ENCODE measurements around the gene MRPS16. TPM values are rescaled to one million over a fixed set of nuclear protein-coding genes. Genes with fewer than 3 reads are reported as not detected.

MRPS16 gene
- total and polyA plus RNA-seq, 2 experiments from 2014 or later = 57.2 to 109 TPM

DNA sequence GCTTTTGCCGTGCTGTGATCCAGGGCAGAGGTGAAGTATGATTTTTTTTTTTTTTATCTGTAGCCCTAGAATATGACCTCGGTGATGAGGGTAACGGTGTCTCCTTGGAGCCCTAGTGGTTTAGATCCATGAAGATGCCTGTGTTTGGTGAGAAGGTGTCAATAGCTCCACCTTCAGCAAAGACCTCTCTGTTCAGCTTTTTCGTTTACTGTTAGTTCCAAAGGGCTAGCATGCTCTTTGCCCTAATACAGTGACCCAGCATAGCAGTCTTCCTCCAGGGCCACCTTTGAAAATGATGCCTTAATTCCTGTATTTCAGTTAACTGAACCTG is 746 bp upstream of the MRPS16 start:
- Histone ChIP-seq H3K27ac (peak overlapping the region; percentile 89), H4K20me1 (ENCODE audit: insufficient read depth) (no peaks in the 10 kb centered on the region), H3K4me1 (ENCODE audit: insufficient read depth) (peaks cover 13% of the 10 kb centered on the region; the same call in 1 of the 2 replicates), H3K9me3 (ENCODE audit: low read depth) (no peaks in the 10 kb centered on the region), H2AFZ (peak overlapping the region; percentile 88), H3K27me3 (replicated peaks; ENCODE audit: insufficient read depth) (no peaks in the 10 kb centered on the region), H3K36me3 (ENCODE audit: low read depth) (no peaks in the 10 kb centered on the region; the same call in 1 of the 2 replicates), H3K4me3 (peak overlapping the region; percentile 96), H3K9me2 (ENCODE audit: insufficient read depth) (no peaks in the 10 kb centered on the region), H3K9ac (peak overlapping the region; percentile 98), H3K4me2 (ENCODE audit: unreplicated experiment) (peak overlapping the region; percentile 92), H3K79me2 (ENCODE audit: insufficient read depth) (peaks cover 60% of the 10 kb centered on the region), H3F3A (ENCODE audit: insufficient read depth) (peaks cover 4% of the 10 kb centered on the region; the same call in 1 of the 2 replicates)
- in situ Hi-C loops (cut with MboI) = no loop called here
- WGBS, 2 experiments (ENCODE audit: low coverage in 1 of 2, low lambda C conversion rate in 2 of 2, missing lambda C conversion rate in 2 of 2) = 0 to 5% methylated on average over 4 of the region's 4 CpGs
- peak; percentile 38 for DNase-seq
- TF ChIP-seq EZH2 (IDR thresholded peaks at IDR 0.05; ENCODE audit: insufficient read depth, poor library complexity, severe bottlenecking) = no peak
- no peak for TF ChIP-seq EZH2phosphoT487 (IDR thresholded peaks at IDR 0.05; ENCODE audit: insufficient read depth, low read depth)

GRCh38 chr10:73251683-73252444 is 580 bp downstream of the MRPS16 start:
- WGBS, 2 experiments (ENCODE audit: low coverage in 1 of 2, low lambda C conversion rate in 2 of 2, missing lambda C conversion rate in 2 of 2) = 7% methylated on average over 22 to 23 of the region's 23 CpGs
- peaks cover 18% of the 10 kb centered on the region; the same call in 1 of the 2 replicates for H3K4me1 ChIP-seq (ENCODE audit: insufficient read depth)
- H3F3A ChIP-seq (ENCODE audit: insufficient read depth) = peaks cover 12% of the 10 kb centered on the region; the same call in 1 of the 2 replicates
- H3K4me2 ChIP-seq (ENCODE audit: unreplicated experiment) = peak overlapping the region; percentile 99
- H4K20me1 ChIP-seq (ENCODE audit: insufficient read depth) = no peaks in the 10 kb centered on the region
- TF ChIP-seq EZH2phosphoT487 (IDR thresholded peaks at IDR 0.05; ENCODE audit: insufficient read depth, low read depth) = no peak
- TF ChIP-seq EZH2 (IDR thresholded peaks at IDR 0.05; ENCODE audit: insufficient read depth, poor library complexity, severe bottlenecking) = no peak
- peak; percentile 95 for DNase-seq
- no peaks in the 10 kb centered on the region for H3K9me3 ChIP-seq (ENCODE audit: low read depth)
- H2AFZ ChIP-seq = peak overlapping the region; percentile 88
- H3K36me3 ChIP-seq (ENCODE audit: low read depth) = no peaks in the 10 kb centered on the region; the same call in 1 of the 2 replicates
- no peaks in the 10 kb centered on the region for H3K27me3 ChIP-seq (replicated peaks; ENCODE audit: insufficient read depth)
- H3K9ac ChIP-seq = peak overlapping the region; percentile 98
- peak overlapping the region; percentile 89 for H3K27ac ChIP-seq
- peaks cover 68% of the 10 kb centered on the region for H3K79me2 ChIP-seq (ENCODE audit: insufficient read depth)
- in situ Hi-C loops (cut with MboI) = no loop called here
- no peaks in the 10 kb centered on the region for H3K9me2 ChIP-seq (ENCODE audit: insufficient read depth)
- peak overlapping the region; percentile 96 for H3K4me3 ChIP-seq

GRCh38 chr10:73248259-73248724 is 4.2 kb downstream of the MRPS16 start:
- no peak overlapping the region for H3K9ac ChIP-seq

DNA sequence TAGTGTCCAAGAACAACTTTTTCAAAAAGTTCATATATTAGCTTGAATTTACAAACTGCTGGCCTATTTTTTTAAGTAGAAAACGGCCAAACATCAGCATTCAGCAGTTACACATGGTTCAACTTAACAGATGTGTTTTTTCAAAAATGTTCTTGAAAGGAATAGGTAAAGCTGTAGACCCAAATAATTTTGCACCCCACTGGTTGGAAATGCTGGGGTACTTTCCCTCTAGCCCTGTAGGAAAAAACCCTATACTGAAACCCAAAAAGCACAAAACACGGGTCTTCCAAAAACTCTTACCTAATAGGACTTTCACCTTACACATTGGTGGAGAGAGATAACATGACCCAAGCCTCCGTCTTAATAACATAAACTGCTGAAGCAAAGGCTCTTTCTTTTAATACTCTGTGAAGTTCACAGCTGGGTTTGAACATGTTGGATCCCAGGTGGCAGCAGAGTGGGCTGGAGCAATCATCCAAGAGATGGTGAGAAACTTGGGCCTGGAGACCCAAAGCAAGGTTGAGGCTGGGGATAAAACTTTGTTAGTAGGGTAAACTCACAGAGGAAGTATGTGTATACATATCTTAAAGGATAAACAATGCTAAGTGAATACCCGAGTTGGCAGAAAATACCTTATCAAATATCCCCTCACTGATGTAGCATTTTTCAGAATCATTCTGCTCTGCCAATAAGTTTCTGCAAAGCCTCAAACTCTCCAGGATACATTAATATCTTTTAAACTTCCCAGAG is 4.8 kb downstream of the MRPS16 start:
- H2AFZ ChIP-seq = peak overlapping the region; percentile 77
- H3K36me3 ChIP-seq (ENCODE audit: low read depth) = peaks cover 10% of the 10 kb centered on the region

More at GRCh38 chr10:73248259-73248724, 4.2 kb downstream of the MRPS16 start:
- H3K36me3 ChIP-seq (ENCODE audit: low read depth) = peaks cover 8% of the 10 kb centered on the region
- no peaks in the 10 kb centered on the region for H3K27me3 ChIP-seq (replicated peaks; ENCODE audit: insufficient read depth)
- TF ChIP-seq EZH2phosphoT487 (IDR thresholded peaks at IDR 0.05; ENCODE audit: insufficient read depth, low read depth) (no peak), EZH2 (IDR thresholded peaks at IDR 0.05; ENCODE audit: insufficient read depth, poor library complexity, severe bottlenecking) (no peak)
- H3K27ac ChIP-seq = 0 out of 2 replicates have a peak overlapping the region, but pooled peaks have one; percentile 64
- H3K4me1 ChIP-seq (ENCODE audit: insufficient read depth) = peaks cover 29% of the 10 kb centered on the region
- no peaks in the 10 kb centered on the region for H4K20me1 ChIP-seq (ENCODE audit: insufficient read depth)
- H3F3A ChIP-seq (ENCODE audit: insufficient read depth) = peaks cover 18% of the 10 kb centered on the region; the same call in 1 of the 2 replicates
- no peak for DNase-seq
- no peak overlapping the region; the same call in 1 of the 2 replicates for H2AFZ ChIP-seq
- in situ Hi-C loops (cut with MboI) = no loop called here
- no peaks in the 10 kb centered on the region for H3K9me3 ChIP-seq (ENCODE audit: low read depth)
- H3K9me2 ChIP-seq (ENCODE audit: insufficient read depth) = no peaks in the 10 kb centered on the region
- WGBS, 2 experiments (ENCODE audit: low coverage in 1 of 2, low lambda C conversion rate in 2 of 2, missing lambda C conversion rate in 2 of 2) = 77 to 78% methylated on average over 5 of the region's 5 CpGs
- H3K4me3 ChIP-seq = no peak overlapping the region
- peaks cover 87% of the 10 kb centered on the region for H3K79me2 ChIP-seq (ENCODE audit: insufficient read depth)
- peak overlapping the region; percentile 85 for H3K4me2 ChIP-seq (ENCODE audit: unreplicated experiment)

More for the DNA sequence above, 4.8 kb downstream of the MRPS16 start:
- Histone ChIP-seq H3K9ac (peak overlapping the region; percentile 81), H3F3A (ENCODE audit: insufficient read depth) (peaks cover 18% of the 10 kb centered on the region; the same call in 1 of the 2 replicates), H3K27me3 (replicated peaks; ENCODE audit: insufficient read depth) (no peaks in the 10 kb centered on the region), H3K4me1 (ENCODE audit: insufficient read depth) (peaks cover 29% of the 10 kb centered on the region), H3K9me3 (ENCODE audit: low read depth) (no peaks in the 10 kb centered on the region), H3K27ac (peak overlapping the region; percentile 64), H3K9me2 (ENCODE audit: insufficient read depth) (no peaks in the 10 kb centered on the region), H3K79me2 (ENCODE audit: insufficient read depth) (peaks cover 88% of the 10 kb centered on the region), H3K4me2 (ENCODE audit: unreplicated experiment) (peak overlapping the region; percentile 85), H4K20me1 (ENCODE audit: insufficient read depth) (no peaks in the 10 kb centered on the region), H3K4me3 (peak overlapping the region; percentile 78)
- peak; percentile 13 for DNase-seq
- WGBS, 2 experiments (ENCODE audit: low coverage in 1 of 2, low lambda C conversion rate in 2 of 2, missing lambda C conversion rate in 2 of 2) = 66 to 67% methylated on average over 4 of the region's 4 CpGs
- TF ChIP-seq EZH2phosphoT487 (IDR thresholded peaks at IDR 0.05; ENCODE audit: insufficient read depth, low read depth) = no peak
- no peak for TF ChIP-seq EZH2 (IDR thresholded peaks at IDR 0.05; ENCODE audit: insufficient read depth, poor library complexity, severe bottlenecking)
- in situ Hi-C loops (cut with MboI) = no loop called here

Measured in GM23248 (cell line).